Measurements from ENCODE around the gene PATJ. TPM values are rescaled to one million over a fixed set of nuclear protein-coding genes. Genes with fewer than 3 reads are reported as not detected.

Gene PATJ
- total RNA-seq, 1 experiment from 2014 or later = 48.8 TPM

DNA sequence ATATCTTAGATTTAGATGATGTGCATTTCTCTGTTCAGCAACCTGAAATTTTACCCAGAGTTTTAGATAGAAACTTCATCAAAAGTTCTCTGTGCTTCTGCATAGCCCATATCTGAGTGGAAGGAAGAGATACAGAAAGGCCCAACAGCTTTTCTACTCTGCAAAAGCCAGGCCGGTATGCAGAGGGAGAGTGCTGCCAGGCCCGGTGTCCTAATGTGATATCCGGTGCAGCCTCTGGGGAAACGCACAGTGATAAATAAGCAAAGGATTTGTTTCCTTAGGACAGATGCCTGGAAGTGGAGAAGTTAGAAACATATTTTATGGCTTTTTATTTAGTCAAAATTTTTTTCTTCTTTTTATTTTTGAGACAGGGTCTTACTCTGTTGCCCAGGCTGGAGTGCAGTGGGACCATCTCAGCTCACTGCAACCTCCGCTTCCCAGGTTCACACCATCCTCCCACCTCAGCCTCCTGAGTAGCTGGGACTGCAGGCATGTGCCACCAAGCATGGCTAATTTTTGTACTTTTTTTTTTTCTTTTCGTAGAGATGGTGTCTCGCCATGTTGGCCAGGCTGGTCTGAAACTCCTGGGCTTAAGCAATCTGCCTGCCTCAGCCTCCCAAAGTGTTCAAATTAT, 145.8 kb downstream of the PATJ start:
- H3K4me2 ChIP-seq (ENCODE audit: low read length) = no peak overlapping the region
- no peaks in the 10 kb centered on the region; the same call in 1 of the 2 replicates for H3K79me2 ChIP-seq (ENCODE audit: insufficient read depth, low read length)
- H3K27ac ChIP-seq (ENCODE audit: low read depth, low read length) = no peak overlapping the region
- no peak overlapping the region for H3K4me3 ChIP-seq (replicated peaks in 1 of 2; ENCODE audit: low read depth in 1 of 2, low read length in 2 of 2)
- intact Hi-C loops (cut with micrococcal nuclease) = loop anchor here (1.0 kb wide), 1 partner anchor 20 kb away; no protein-coding TSS in a partner anchor
- H3K9me2 ChIP-seq (ENCODE audit: insufficient read depth) = no peaks in the 10 kb centered on the region
- no peaks in the 10 kb centered on the region for H3K27me3 ChIP-seq (ENCODE audit: insufficient read depth, low read length)
- no peak for TF ChIP-seq TCF7L2 (IDR thresholded peaks at IDR 0.05; ENCODE audit: borderline replicate concordance, extremely low read depth, insufficient read depth, insufficient read length)
- no peak for TF ChIP-seq EGR1 (IDR thresholded peaks at IDR 0.05; ENCODE audit: low read depth)
- no peak for TF ChIP-seq ELF1 (IDR thresholded peaks at IDR 0.05; ENCODE audit: borderline replicate concordance, low read depth)
- no peak for TF ChIP-seq JUND (IDR thresholded peaks at IDR 0.05)
- no peak for TF ChIP-seq SP1 (IDR thresholded peaks at IDR 0.05; ENCODE audit: low read depth)
- no peak for TF ChIP-seq YY1 (IDR thresholded peaks at IDR 0.05; ENCODE audit: extremely low read depth, insufficient replicate concordance, low read depth, low read length)
- TF ChIP-seq, protein P1, sequence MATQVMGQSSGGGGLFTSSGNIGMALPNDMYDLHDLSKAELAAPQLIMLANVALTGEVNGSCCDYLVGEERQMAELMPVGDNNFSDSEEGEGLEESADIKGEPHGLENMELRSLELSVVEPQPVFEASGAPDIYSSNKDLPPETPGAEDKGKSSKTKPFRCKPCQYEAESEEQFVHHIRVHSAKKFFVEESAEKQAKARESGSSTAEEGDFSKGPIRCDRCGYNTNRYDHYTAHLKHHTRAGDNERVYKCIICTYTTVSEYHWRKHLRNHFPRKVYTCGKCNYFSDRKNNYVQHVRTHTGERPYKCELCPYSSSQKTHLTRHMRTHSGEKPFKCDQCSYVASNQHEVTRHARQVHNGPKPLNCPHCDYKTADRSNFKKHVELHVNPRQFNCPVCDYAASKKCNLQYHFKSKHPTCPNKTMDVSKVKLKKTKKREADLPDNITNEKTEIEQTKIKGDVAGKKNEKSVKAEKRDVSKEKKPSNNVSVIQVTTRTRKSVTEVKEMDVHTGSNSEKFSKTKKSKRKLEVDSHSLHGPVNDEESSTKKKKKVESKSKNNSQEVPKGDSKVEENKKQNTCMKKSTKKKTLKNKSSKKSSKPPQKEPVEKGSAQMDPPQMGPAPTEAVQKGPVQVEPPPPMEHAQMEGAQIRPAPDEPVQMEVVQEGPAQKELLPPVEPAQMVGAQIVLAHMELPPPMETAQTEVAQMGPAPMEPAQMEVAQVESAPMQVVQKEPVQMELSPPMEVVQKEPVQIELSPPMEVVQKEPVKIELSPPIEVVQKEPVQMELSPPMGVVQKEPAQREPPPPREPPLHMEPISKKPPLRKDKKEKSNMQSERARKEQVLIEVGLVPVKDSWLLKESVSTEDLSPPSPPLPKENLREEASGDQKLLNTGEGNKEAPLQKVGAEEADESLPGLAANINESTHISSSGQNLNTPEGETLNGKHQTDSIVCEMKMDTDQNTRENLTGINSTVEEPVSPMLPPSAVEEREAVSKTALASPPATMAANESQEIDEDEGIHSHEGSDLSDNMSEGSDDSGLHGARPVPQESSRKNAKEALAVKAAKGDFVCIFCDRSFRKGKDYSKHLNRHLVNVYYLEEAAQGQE (IDR thresholded peaks at IDR 0.05; ENCODE audit: low read depth) = no peak
- TF ChIP-seq POLR2A (IDR thresholded peaks at IDR 0.05; ENCODE audit: borderline replicate concordance, extremely low read depth, insufficient read depth, insufficient read length) = no peak
- TF ChIP-seq EZH2 (IDR thresholded peaks at IDR 0.05) = no peak
- no peak for TF ChIP-seq FOSL1 (IDR thresholded peaks at IDR 0.05; ENCODE audit: low read depth)
- no peak for TF ChIP-seq ZNF274 (IDR thresholded peaks at IDR 0.05; ENCODE audit: low read depth, low read length)
- TF ChIP-seq RAD21 (IDR thresholded peaks at IDR 0.05; ENCODE audit: low read depth) = no peak
- TF ChIP-seq ZFX (IDR thresholded peaks at IDR 0.05) = no peak
- TF ChIP-seq, protein P2, sequence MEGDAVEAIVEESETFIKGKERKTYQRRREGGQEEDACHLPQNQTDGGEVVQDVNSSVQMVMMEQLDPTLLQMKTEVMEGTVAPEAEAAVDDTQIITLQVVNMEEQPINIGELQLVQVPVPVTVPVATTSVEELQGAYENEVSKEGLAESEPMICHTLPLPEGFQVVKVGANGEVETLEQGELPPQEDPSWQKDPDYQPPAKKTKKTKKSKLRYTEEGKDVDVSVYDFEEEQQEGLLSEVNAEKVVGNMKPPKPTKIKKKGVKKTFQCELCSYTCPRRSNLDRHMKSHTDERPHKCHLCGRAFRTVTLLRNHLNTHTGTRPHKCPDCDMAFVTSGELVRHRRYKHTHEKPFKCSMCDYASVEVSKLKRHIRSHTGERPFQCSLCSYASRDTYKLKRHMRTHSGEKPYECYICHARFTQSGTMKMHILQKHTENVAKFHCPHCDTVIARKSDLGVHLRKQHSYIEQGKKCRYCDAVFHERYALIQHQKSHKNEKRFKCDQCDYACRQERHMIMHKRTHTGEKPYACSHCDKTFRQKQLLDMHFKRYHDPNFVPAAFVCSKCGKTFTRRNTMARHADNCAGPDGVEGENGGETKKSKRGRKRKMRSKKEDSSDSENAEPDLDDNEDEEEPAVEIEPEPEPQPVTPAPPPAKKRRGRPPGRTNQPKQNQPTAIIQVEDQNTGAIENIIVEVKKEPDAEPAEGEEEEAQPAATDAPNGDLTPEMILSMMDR (IDR thresholded peaks at IDR 0.05 in 2 of 3, conservative IDR thresholded peaks at IDR 0.05 in 1 of 3; ENCODE audit: borderline replicate concordance in 1 of 3, insufficient read depth in 1 of 3, low read depth in 2 of 3, low read length in 2 of 3) = no peak
- no peak for TF ChIP-seq EZH2phosphoT487 (IDR thresholded peaks at IDR 0.05; ENCODE audit: borderline replicate concordance)
- TF ChIP-seq CEBPB (IDR thresholded peaks at IDR 0.05; ENCODE audit: low read depth) = no peak
- TF ChIP-seq, protein P3, sequence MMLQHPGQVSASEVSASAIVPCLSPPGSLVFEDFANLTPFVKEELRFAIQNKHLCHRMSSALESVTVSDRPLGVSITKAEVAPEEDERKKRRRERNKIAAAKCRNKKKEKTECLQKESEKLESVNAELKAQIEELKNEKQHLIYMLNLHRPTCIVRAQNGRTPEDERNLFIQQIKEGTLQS (IDR thresholded peaks at IDR 0.05) = no peak
- no peak for TF ChIP-seq CBX3 (IDR thresholded peaks at IDR 0.05; ENCODE audit: low read depth)
- TF ChIP-seq, protein P4, sequence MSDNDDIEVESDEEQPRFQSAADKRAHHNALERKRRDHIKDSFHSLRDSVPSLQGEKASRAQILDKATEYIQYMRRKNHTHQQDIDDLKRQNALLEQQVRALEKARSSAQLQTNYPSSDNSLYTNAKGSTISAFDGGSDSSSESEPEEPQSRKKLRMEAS (IDR thresholded peaks at IDR 0.05) = no peak
- no peak for DNase-seq (ENCODE audit: low read depth, low spot score)
- CTCF ChIA-PET = no interaction called here
- peaks cover 0 to 4% of the 10 kb centered on the region in 2 experiments; a peak in 2 of 4 replicates for H3K4me1 ChIP-seq (ENCODE audit: control insufficient read depth in 1 of 2, insufficient read depth in 2 of 2, low read length in 2 of 2)
- no peak overlapping the region for H2AFZ ChIP-seq (ENCODE audit: low read depth, low read length, poor library complexity, severe bottlenecking)
- H3K9me3 ChIP-seq (ENCODE audit: control insufficient read depth in 1 of 2, insufficient read depth in 1 of 2, low read depth in 1 of 2, low read length in 2 of 2) = no peaks in the 10 kb centered on the region
- peaks cover 0 to 10% of the 10 kb centered on the region in 2 experiments; a peak in 2 of 4 replicates for H3K36me3 ChIP-seq (ENCODE audit: control insufficient read depth in 1 of 2, insufficient read depth in 2 of 2, low read length in 2 of 2)
- no TSS peak for BruUV-seq (replicated peaks)
- RAD21 ChIA-PET (ENCODE audit: low non-redundant PET in 1 of 2, low total read pairs in 2 of 2, uncharacterized antibody in 2 of 2, unreplicated experiment in 2 of 2) = no interaction called here
- ATAC-seq = no peak
- POLR2A ChIA-PET = no interaction called here
- H4K20me1 ChIP-seq (ENCODE audit: insufficient read depth) = no peaks in the 10 kb centered on the region; the same call in 1 of the 2 replicates
- no peak overlapping the region for H3K9ac ChIP-seq (ENCODE audit: low read length)
